GM19025 (cell line): ENCODE measurements around the gene TSPY4.
"Not testable (repeated sequence)": the region's sequence is repeated elsewhere in the genome, so short reads cannot be mapped to it uniquely, and the experiment has no call there.

Experiments
- ATAC-seq: cut with Tn5 transposase; IDR thresholded peaks from one replicate; pipeline ENCODE4 v1.9.1; 2021; ENCODE audit warnings: mild to moderate bottlenecking, low read depth, moderate library complexity; ENCODE audit not compliant: unreplicated experiment

TSPY4 gene

DNA sequence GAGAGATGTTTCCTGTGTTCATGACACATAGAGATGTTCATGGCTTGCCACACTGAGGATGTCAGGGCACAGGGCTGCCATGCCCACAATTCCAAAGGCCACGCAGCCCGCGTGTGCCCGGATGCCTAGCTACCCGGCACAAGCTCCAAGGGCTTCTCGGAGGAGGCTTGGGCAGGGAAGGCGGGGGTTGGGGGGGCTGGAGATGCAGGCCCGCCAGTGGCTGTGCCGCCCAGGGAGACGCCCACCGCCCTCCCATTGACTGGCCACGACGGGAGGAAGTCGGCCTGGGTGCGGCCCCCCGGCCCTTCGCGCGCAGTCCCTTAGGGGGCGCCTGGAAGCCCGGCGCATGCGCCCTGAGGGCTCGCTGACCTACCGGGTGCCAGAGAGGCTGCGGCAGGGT lies at the start of gene TSPY4:
TSPY4 (plus strand) TSS at position 301 of the 400 bp plus-strand sequence; CDS start at position 347, 46 bp downstream.
- ATAC-seq: not testable (repeated sequence)

DNA sequence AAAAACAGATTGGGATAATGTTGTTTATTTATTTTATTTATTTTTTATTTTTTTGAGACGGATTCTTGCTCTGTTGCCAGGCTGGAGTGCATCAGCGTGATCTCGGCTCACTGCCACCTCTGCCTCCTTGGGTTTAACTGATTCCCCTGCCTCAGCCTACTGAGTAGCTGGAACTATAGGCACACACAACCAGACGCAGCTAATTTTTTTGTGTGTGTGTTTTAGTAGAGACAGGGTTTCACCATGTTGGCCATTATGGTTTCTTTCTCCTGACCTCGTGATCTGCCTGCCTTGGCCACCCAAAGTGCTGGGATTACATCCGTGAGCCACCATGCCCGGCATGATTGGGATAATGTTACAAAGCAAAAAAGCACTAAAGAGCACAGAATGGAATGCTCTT lies 16.3 kb upstream of the TSPY4 start:
- no peak for ATAC-seq

DNA sequence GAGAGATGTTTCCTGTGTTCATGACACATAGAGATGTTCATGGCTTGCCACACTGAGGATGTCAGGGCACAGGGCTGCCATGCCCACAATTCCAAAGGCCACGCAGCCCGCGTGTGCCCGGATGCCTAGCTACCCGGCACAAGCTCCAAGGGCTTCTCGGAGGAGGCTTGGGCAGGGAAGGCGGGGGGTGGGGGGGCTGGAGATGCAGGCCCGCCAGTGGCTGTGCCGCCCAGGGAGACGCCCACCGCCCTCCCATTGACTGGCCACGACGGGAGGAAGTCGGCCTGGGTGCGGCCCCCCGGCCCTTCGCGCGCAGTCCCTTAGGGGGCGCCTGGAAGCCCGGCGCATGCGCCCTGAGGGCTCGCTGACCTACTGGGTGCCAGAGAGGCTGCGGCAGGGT lies 20.2 kb downstream of the TSPY4 start, which contains the start of gene TSPY8:
TSPY8 (plus strand) TSS at position 301 of the 400 bp plus-strand sequence; CDS start at position 347, 46 bp downstream.
- not testable (repeated sequence) for ATAC-seq
